ENCODE results near the gene NMUR2.

NMUR2 gene

GRCh38 chr5:152369298-152369697 lies 35.8 kb downstream of the NMUR2 start:
- no peak for DNase-seq (ENCODE audit: low read depth)

- DNase-seq (ENCODE audit: low read depth), result no peak
These were observed 37.5 kb downstream of the NMUR2 start for GRCh38 chr5:152367554-152367953.

GRCh38 chr5:152366716-152367115 lies 38.4 kb downstream of the NMUR2 start:
- no peak for DNase-seq (ENCODE audit: low read depth)

- DNase-seq (ENCODE audit: low read depth), result no peak
These were observed 40.2 kb downstream of the NMUR2 start for GRCh38 chr5:152364899-152365298.

- no peak for DNase-seq (ENCODE audit: low read depth)
These were observed 40.9 kb downstream of the NMUR2 start for GRCh38 chr5:152364172-152364571.

GRCh38 chr5:152358861-152359568 lies 46.1 kb downstream of the NMUR2 start:
- DNase-seq (ENCODE audit: low read depth), result no peak

GRCh38 chr5:152356506-152356905 lies 48.6 kb downstream of the NMUR2 start:
- no peak for DNase-seq (ENCODE audit: low read depth)

- DNase-seq (ENCODE audit: low read depth), result no peak
These were observed 50.0 kb downstream of the NMUR2 start for GRCh38 chr5:152355061-152355460.

GRCh38 chr5:152353001-152353400 lies 52.1 kb downstream of the NMUR2 start:
- no peak for DNase-seq (ENCODE audit: low read depth)

GRCh38 chr5:152349683-152350526 lies 55.2 kb downstream of the NMUR2 start:
- DNase-seq (ENCODE audit: low read depth), result no peak

All from stimulated activated CD8-positive, alpha-beta memory T cell treated with anti-CD3 and anti-CD28 coated beads, Interleukin-12 subunit alpha, Interleukin-12 subunit beta, amount 100 ng/mL, for 4 hours (primary cell).